ENCODE data around the gene NPR3. TPM values are rescaled to one million over a fixed set of nuclear protein-coding genes. Genes with fewer than 3 reads are reported as not detected.

NPR3 gene
- total and polyA plus RNA-seq, 2 of the 8 experiments (the other 6 are each of a cell fraction or from before 2014, with no cell fraction given): not detected

- CTCF ChIA-PET (ENCODE audit: partially characterized antibody): interaction anchor here (0.6 to 2.7 kb wide), 17 partner anchors 17 to 683 kb away, joined by 3 to 15 read pairs (median 3); no protein-coding TSS in a partner anchor
- TF ChIP-seq HDAC2 (IDR thresholded peaks at IDR 0.05; ENCODE audit: borderline replicate concordance in 1 of 2, low read depth in 2 of 2, low read length in 2 of 2): no peak
- no peak for TF ChIP-seq NANOG (IDR thresholded peaks at IDR 0.05; ENCODE audit: insufficient read depth, low read depth, low read length, poor library complexity, severe bottlenecking)
- TF ChIP-seq GABPA (IDR thresholded peaks at IDR 0.05; ENCODE audit: borderline replicate concordance, insufficient read depth, low read length): no peak
- TF ChIP-seq SIN3A (conservative IDR thresholded peaks at IDR 0.05 in 1 of 2, IDR thresholded peaks at IDR 0.05 in 1 of 2; ENCODE audit: low read depth in 1 of 2, low read length in 2 of 2): no peak
- no peak for TF ChIP-seq PHF8 (conservative IDR thresholded peaks at IDR 0.05; ENCODE audit: low read depth, low read length)
- TF ChIP-seq POU5F1 (IDR thresholded peaks at IDR 0.05; ENCODE audit: low read depth, low read length): no peak
- no peak for TF ChIP-seq SRF (IDR thresholded peaks at IDR 0.05; ENCODE audit: low read depth, low read length)
- TF ChIP-seq RNF2 (IDR thresholded peaks at IDR 0.05; ENCODE audit: borderline replicate concordance, low read depth, low read length, missing control alignments, poor library complexity, severe bottlenecking): peak; percentile 66
- TF ChIP-seq SIRT6 (IDR thresholded peaks at IDR 0.05; ENCODE audit: low read length): no peak
- TF ChIP-seq JUN (IDR thresholded peaks at IDR 0.05; ENCODE audit: low read depth, low read length): no peak
Observed at GRCh38 chr5:32712481-32713360, 1.6 kb downstream of the NPR3 start.

More at GRCh38 chr5:32712481-32713360, 1.6 kb downstream of the NPR3 start:
- WGBS, 2 experiments (ENCODE audit: extremely low coverage in 1 of 2, insufficient coverage in 1 of 2, insufficient read length in 1 of 2, insufficient replicate concordance in 2 of 2, low coverage in 1 of 2, low lambda C conversion rate in 2 of 2, missing lambda C conversion rate in 1 of 2): 4% methylated on average over 50 of the region's 56 CpGs; no CpG with 5 or more reads in 1 of the 2 experiments
- 0 out of 2 replicates have a peak overlapping the region, but pooled peaks have one; percentile 56 for H2AFZ ChIP-seq (ENCODE audit: low read length)
- no peak overlapping the region for H4K91ac ChIP-seq (replicated peaks; ENCODE audit: insufficient read length, low read length)
- no peak overlapping the region for H3K9ac ChIP-seq (replicated peaks in 1 of 4; ENCODE audit: extremely low read depth in 1 of 4, low read depth in 3 of 4, low read length in 3 of 4)
- H2BK12ac ChIP-seq (ENCODE audit: low read depth, low read length): no peak overlapping the region
- H2BK120ac ChIP-seq (replicated peaks; ENCODE audit: low read depth, low read length): no peak overlapping the region
- H3K27me3 ChIP-seq (replicated peaks in 1 of 4; ENCODE audit: control insufficient read depth in 3 of 4, extremely low read depth in 1 of 4, insufficient read depth in 3 of 4, low read length in 3 of 4): peaks cover 49 to 75% (median 67%) of the 10 kb centered on the region in 4 experiments
- H4K5ac ChIP-seq (ENCODE audit: insufficient read length, low read depth, low read length): no peak overlapping the region
- H3K23ac ChIP-seq (ENCODE audit: insufficient read length): no peak overlapping the region
- no peak overlapping the region for H3K18ac ChIP-seq (ENCODE audit: extremely low read depth, low read length)
- H2BK5ac ChIP-seq (ENCODE audit: low read depth, low read length): no peak overlapping the region
- H3K4me1 ChIP-seq (replicated peaks in 1 of 4; ENCODE audit: control insufficient read depth in 3 of 4, insufficient read depth in 4 of 4, low read length in 3 of 4): peaks cover 0 to 27% (median 12%) of the 10 kb centered on the region in 4 experiments; a peak in 5 of 7 replicates
- no peaks in the 10 kb centered on the region for H3K79me2 ChIP-seq (ENCODE audit: control insufficient read depth in 1 of 2, insufficient read depth in 2 of 2, low read length in 2 of 2)
- peak in 1 of 2 experiments; percentile 66 for DNase-seq (ENCODE audit: low read depth in 1 of 2, low spot score in 2 of 2)
- POLR2A ChIA-PET (ENCODE audit: partially characterized antibody): interaction anchor here (0.5 kb wide), 1 partner anchor 107 kb away, joined by 3 read pairs; no protein-coding TSS in a partner anchor
- H2AK5ac ChIP-seq (ENCODE audit: low read depth, low read length): no peak overlapping the region
- peak overlapping the region; percentile 78; the same call in 1 of the 2 replicates for H4K8ac ChIP-seq (ENCODE audit: extremely low read depth, insufficient read depth, low read length)
- H2BK20ac ChIP-seq (ENCODE audit: low read length): no peak overlapping the region
- no peak overlapping the region for H3K14ac ChIP-seq (ENCODE audit: insufficient read length)
- H3K56ac ChIP-seq (replicated peaks; ENCODE audit: insufficient read length, low read depth, low read length): no peak overlapping the region
- peaks cover 4 to 12% of the 10 kb centered on the region in 2 experiments for H4K20me1 ChIP-seq (replicated peaks in 1 of 2; ENCODE audit: control insufficient read depth in 1 of 2, insufficient read depth in 2 of 2, low read length in 2 of 2)
- peaks cover 0 to 5% (median 0%) of the 10 kb centered on the region in 4 experiments; a peak in 1 of 8 replicates for H3K36me3 ChIP-seq (ENCODE audit: control insufficient read depth in 2 of 4, insufficient read depth in 4 of 4, low read length in 3 of 4)
- H3K4me3 ChIP-seq (ENCODE audit: extremely low read depth in 1 of 4, insufficient read depth in 2 of 4, low read depth in 3 of 4, low read length in 4 of 4): peak overlapping the region; percentile 26 to 55 (median 33); a peak in 7 of 8 replicates
- no peak overlapping the region for H3K4ac ChIP-seq (replicated peaks; ENCODE audit: insufficient read length, low read depth, low read length)
- FAIRE-seq: no peak
- H3K27ac ChIP-seq (ENCODE audit: low read depth, low read length): no peak overlapping the region
- H3K23me2 ChIP-seq (ENCODE audit: low read depth, low read length): peaks cover 23% of the 10 kb centered on the region
- H3K9me3 ChIP-seq (ENCODE audit: insufficient read depth in 2 of 2, low read depth in 1 of 2, low read length in 1 of 2): no peaks in the 10 kb centered on the region
- peak overlapping the region; percentile 16; the same call in 1 of the 2 replicates for H2BK15ac ChIP-seq (ENCODE audit: low read length)
- no peaks in the 10 kb centered on the region for H3K79me1 ChIP-seq (ENCODE audit: low read depth, low read length)
- H3K4me2 ChIP-seq (ENCODE audit: insufficient read depth in 1 of 2, low read depth in 2 of 2, low read length in 2 of 2): peak overlapping the region; percentile 84 to 95

Data from H1 (cell line).